Measurements from ENCODE around the gene IMPA2.

DNA sequence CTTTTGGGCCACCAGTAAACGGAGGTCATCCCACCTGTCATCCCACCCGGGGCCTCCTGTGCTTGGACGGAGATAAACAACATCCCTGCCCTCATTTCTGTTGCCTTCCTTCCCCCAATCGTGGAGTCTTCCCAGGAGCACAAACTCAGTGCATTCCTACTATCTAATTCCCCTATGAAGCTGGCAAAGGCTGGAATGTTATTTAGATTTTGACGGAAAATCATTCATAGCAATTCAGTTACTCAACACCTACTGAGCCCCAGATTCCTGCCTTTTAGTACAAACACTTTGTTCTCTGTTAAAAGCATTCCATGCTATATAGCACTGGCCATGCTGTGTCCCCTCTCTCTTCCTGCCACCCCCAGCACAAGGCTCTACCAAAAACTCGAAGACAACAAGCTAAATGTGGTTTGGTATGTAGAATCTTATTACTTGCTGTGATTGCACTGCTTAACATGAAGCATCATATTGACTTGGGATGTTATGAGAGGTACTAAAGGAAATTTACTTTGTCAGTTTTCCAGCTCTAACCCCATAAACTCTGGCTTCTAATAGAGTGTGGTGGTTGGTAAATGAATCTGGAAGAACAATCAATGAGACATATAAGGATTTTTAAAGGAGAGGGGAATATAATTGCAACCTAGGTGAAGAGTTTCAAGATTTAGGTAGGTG lies 32.3 kb upstream of the IMPA2 start:
- TF ChIP-seq GABPA (IDR thresholded peaks at IDR 0.05; ENCODE audit: borderline replicate concordance, insufficient read depth, low read length) (no peak), EZH2 (IDR thresholded peaks at IDR 0.05; ENCODE audit: low read depth, low read length, severe bottlenecking) (no peak), TCF12 (IDR thresholded peaks at IDR 0.05; ENCODE audit: low read depth, low read length) (no peak), HDAC6 (IDR thresholded peaks at IDR 0.05; ENCODE audit: low read depth, low read length) (no peak), BACH1 (IDR thresholded peaks at IDR 0.05; ENCODE audit: low read length) (no peak), BRCA1 (IDR thresholded peaks at IDR 0.05; ENCODE audit: low read depth, low read length) (no peak), JUN (IDR thresholded peaks at IDR 0.05; ENCODE audit: low read depth, low read length) (no peak), SAP30 (IDR thresholded peaks at IDR 0.05; ENCODE audit: insufficient read depth, insufficient replicate concordance, low read length) (no peak), POLR2AphosphoS5 (IDR thresholded peaks at IDR 0.05; ENCODE audit: low read depth, low read length) (no peak)
- TF ChIP-seq, protein P1, sequence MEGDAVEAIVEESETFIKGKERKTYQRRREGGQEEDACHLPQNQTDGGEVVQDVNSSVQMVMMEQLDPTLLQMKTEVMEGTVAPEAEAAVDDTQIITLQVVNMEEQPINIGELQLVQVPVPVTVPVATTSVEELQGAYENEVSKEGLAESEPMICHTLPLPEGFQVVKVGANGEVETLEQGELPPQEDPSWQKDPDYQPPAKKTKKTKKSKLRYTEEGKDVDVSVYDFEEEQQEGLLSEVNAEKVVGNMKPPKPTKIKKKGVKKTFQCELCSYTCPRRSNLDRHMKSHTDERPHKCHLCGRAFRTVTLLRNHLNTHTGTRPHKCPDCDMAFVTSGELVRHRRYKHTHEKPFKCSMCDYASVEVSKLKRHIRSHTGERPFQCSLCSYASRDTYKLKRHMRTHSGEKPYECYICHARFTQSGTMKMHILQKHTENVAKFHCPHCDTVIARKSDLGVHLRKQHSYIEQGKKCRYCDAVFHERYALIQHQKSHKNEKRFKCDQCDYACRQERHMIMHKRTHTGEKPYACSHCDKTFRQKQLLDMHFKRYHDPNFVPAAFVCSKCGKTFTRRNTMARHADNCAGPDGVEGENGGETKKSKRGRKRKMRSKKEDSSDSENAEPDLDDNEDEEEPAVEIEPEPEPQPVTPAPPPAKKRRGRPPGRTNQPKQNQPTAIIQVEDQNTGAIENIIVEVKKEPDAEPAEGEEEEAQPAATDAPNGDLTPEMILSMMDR (IDR thresholded peaks at IDR 0.05; ENCODE audit: control extremely low read depth in 1 of 3, insufficient read depth in 1 of 3, low read depth in 1 of 3, low read length in 3 of 3), result no peak

All from H1 (cell line).